Neural progenitor cell (in vitro differentiated cells): ENCODE measurements around the gene IFNAR2. TPM values are rescaled to one million over a fixed set of nuclear protein-coding genes. Genes with fewer than 3 reads are reported as not detected.
"Not testable (repeated sequence)": the region's sequence is repeated elsewhere in the genome, so short reads cannot be mapped to it uniquely, and the experiment has no call there.

ENCODE experiments used
- DNase-seq: peaks from one replicate; pipeline ENCODE4 v3.0.0-alpha.2; 2016; ENCODE audit warnings: low spot score
- H2AFZ ChIP-seq: fragments of 200-600 bp; sonication (generic); replicated peaks from 2 replicates; pipeline ENCODE4 v1.6.1; 2016; ENCODE audit warnings: antibody characterized with exemption
- H3F3A ChIP-seq: fragments of 200-600 bp; sonication (generic); 2 replicates; pipeline ENCODE4 v1.6.1; 2016; ENCODE audit warnings: antibody characterized with exemption, low read depth
- H3K27ac ChIP-seq: fragments of 200-600 bp; sonication (generic); 2 replicates; pipeline ENCODE4 v1.5.1; 2016; ENCODE audit warnings: mild to moderate bottlenecking
- H3K27me3 ChIP-seq: fragments of 200-600 bp; sonication (generic); 2 replicates; pipeline ENCODE4 v1.6.1; 2016; ENCODE audit warnings: mild to moderate bottlenecking, moderate library complexity
- H3K36me3 ChIP-seq: fragments of 200-600 bp; sonication (generic); 2 replicates; pipeline ENCODE4 v1.5.1; 2016
- H3K4me1 ChIP-seq: fragments of 200-600 bp; sonication (generic); 2 replicates; pipeline ENCODE4 v1.6.1; 2016; ENCODE audit warnings: mixed run types
- H3K4me2 ChIP-seq: fragments of 200-600 bp; sonication (generic); 2 replicates; pipeline ENCODE4 v1.6.1; 2016
- H3K4me3 ChIP-seq: fragments of 200-600 bp; sonication (generic); 2 replicates; pipeline ENCODE4 v1.5.1; 2016
- H3K79me2 ChIP-seq: fragments of 200-600 bp; sonication (generic); 2 replicates; pipeline ENCODE4 v1.6.1; 2016; ENCODE audit warnings: low read depth
- H3K9ac ChIP-seq: fragments of 200-600 bp; sonication (generic); 2 replicates; pipeline ENCODE4 v1.6.1; 2016
- H3K9me3 ChIP-seq: fragments of 200-600 bp; sonication (generic); 2 replicates; pipeline ENCODE4 v1.5.1; 2016; ENCODE audit warnings: low read depth
- H4K20me1 ChIP-seq: fragments of 200-600 bp; sonication (generic); 2 replicates; pipeline ENCODE4 v1.6.1; 2016; ENCODE audit warnings: low read depth
- H3K27ac Mint-ChIP-seq: 3 replicates; pipeline ENCODE4 v1.8.0; 2021; ENCODE audit warnings: mixed read lengths
- H3K27me3 Mint-ChIP-seq: 2 replicates; pipeline ENCODE4 v1.8.0; 2022; ENCODE audit warnings: low read depth, mild to moderate bottlenecking, inconsistent platforms, moderate library complexity, mixed read lengths; ENCODE audit not compliant: insufficient read depth
- H3K36me3 Mint-ChIP-seq: 3 replicates; pipeline ENCODE4 v1.8.0; 2021; ENCODE audit warnings: mixed read lengths
- H3K4me1 Mint-ChIP-seq: 3 replicates; pipeline ENCODE4 v1.8.0; 2021; ENCODE audit warnings: mixed read lengths
- H3K4me3 Mint-ChIP-seq: 3 replicates; pipeline ENCODE4 v1.8.0; 2021; ENCODE audit warnings: mild to moderate bottlenecking, moderate library complexity, mixed read lengths
- H3K9me3 Mint-ChIP-seq: 3 replicates; pipeline ENCODE4 v1.8.0; 2020; ENCODE audit warnings: mixed read lengths
- CTCF ChIP-seq: fragments of 200-600 bp; sonication (generic); IDR thresholded peaks from 2 replicates; pipeline ENCODE4 v1.5.1; 2017; ENCODE audit warnings: antibody characterized with exemption, mild to moderate bottlenecking
- EZH2 ChIP-seq: fragments of 200-600 bp; sonication (generic); IDR thresholded peaks from 2 replicates; pipeline ENCODE4 v1.6.1; 2017; ENCODE audit warnings: antibody characterized with exemption, mild to moderate bottlenecking, moderate library complexity
- EZH2phosphoT487 ChIP-seq: fragments of 200-600 bp; sonication (generic); IDR thresholded peaks from 2 replicates; pipeline ENCODE4 v1.6.1; 2017; ENCODE audit warnings: antibody characterized with exemption
- total RNA-seq: library from RNA; depleted of rRNA; stranded (reverse); fragments of >200 nt; gene quantifications from 2 replicates; pipeline ENCODE4 v1.2.3, GENCODE V29; 2015; ENCODE audit warnings: low replicate concordance

The IFNAR2 gene
- total RNA-seq, 1 donor from 2014 or later, result 15.8 TPM

- no peaks in the 10 kb centered on the region for H3K4me1 Mint-ChIP-seq
- Histone ChIP-seq H3K4me1 (no peaks in the 10 kb centered on the region), H3K4me3 (no peak overlapping the region), H2AFZ (no peak overlapping the region), H3K27ac (no peak overlapping the region), H3K27me3 (no peaks in the 10 kb centered on the region), H4K20me1 (no peaks in the 10 kb centered on the region), H3K4me2 (no peak overlapping the region), H3K36me3 (no peaks in the 10 kb centered on the region), H3F3A (no peaks in the 10 kb centered on the region), H3K79me2 (no peaks in the 10 kb centered on the region), H3K9me3 (no peaks in the 10 kb centered on the region), H3K9ac (no peak overlapping the region)
- H3K27me3 Mint-ChIP-seq, result no peaks in the 10 kb centered on the region
- no peaks in the 10 kb centered on the region for H3K9me3 Mint-ChIP-seq
- TF ChIP-seq EZH2phosphoT487 (no peak), CTCF (no peak), EZH2 (no peak)
- H3K4me3 Mint-ChIP-seq, result no peak overlapping the region
- peaks cover 53% of the 10 kb centered on the region for H3K36me3 Mint-ChIP-seq
- H3K27ac Mint-ChIP-seq, result no peak overlapping the region
- DNase-seq, result no peak
Measured at GRCh38 chr21:33251119-33251518, 21.4 kb downstream of the IFNAR2 start.

- H4K20me1 ChIP-seq, H3K9ac ChIP-seq, H3K27ac Mint-ChIP-seq, DNase-seq, H3K4me3 ChIP-seq, H3K27ac ChIP-seq, H3K4me1 ChIP-seq, H3K27me3 Mint-ChIP-seq, H3K9me3 ChIP-seq, H3K4me3 Mint-ChIP-seq, H3K27me3 ChIP-seq, H3K4me2 ChIP-seq, H3K36me3 ChIP-seq, H2AFZ ChIP-seq, H3F3A ChIP-seq, H3K4me1 Mint-ChIP-seq, H3K9me3 Mint-ChIP-seq, H3K79me2 ChIP-seq: not testable (repeated sequence)
- H3K36me3 Mint-ChIP-seq, result peaks cover 52% of the 10 kb centered on the region
Measured at GRCh38 chr21:33253382-33253781, 23.6 kb downstream of the IFNAR2 start.

- H3K9me3 Mint-ChIP-seq, result peaks cover 2% of the 10 kb centered on the region
- TF ChIP-seq EZH2, result no peak
- Histone ChIP-seq H3K79me2 (no peaks in the 10 kb centered on the region), H3K9ac (no peak overlapping the region), H3K36me3 (no peaks in the 10 kb centered on the region), H3K27ac (no peak overlapping the region), H3K4me1 (no peaks in the 10 kb centered on the region), H3K27me3 (no peaks in the 10 kb centered on the region), H3K9me3 (no peaks in the 10 kb centered on the region), H2AFZ (no peak overlapping the region), H4K20me1 (no peaks in the 10 kb centered on the region), H3K4me3 (no peak overlapping the region), H3F3A (no peaks in the 10 kb centered on the region), H3K4me2 (no peak overlapping the region)
- H3K36me3 Mint-ChIP-seq, result peaks cover 54% of the 10 kb centered on the region
- H3K27me3 Mint-ChIP-seq, result peaks cover 2% of the 10 kb centered on the region
- DNase-seq, result no peak
- no peak overlapping the region for H3K4me3 Mint-ChIP-seq
- no peaks in the 10 kb centered on the region for H3K4me1 Mint-ChIP-seq
- no peak overlapping the region for H3K27ac Mint-ChIP-seq
Measured at GRCh38 chr21:33254766-33255165, 25.0 kb downstream of the IFNAR2 start.

- Histone ChIP-seq H3K9me3 (no peaks in the 10 kb centered on the region), H2AFZ (no peak overlapping the region), H3K4me3 (no peak overlapping the region), H3K27me3 (no peaks in the 10 kb centered on the region), H3K9ac (no peak overlapping the region), H4K20me1 (no peaks in the 10 kb centered on the region), H3F3A (no peaks in the 10 kb centered on the region), H3K4me2 (no peak overlapping the region), H3K36me3 (no peaks in the 10 kb centered on the region), H3K4me1 (no peaks in the 10 kb centered on the region), H3K79me2 (no peaks in the 10 kb centered on the region), H3K27ac (no peak overlapping the region)
- TF ChIP-seq EZH2phosphoT487, result no peak
- TF ChIP-seq EZH2, result no peak
- no peak for TF ChIP-seq CTCF
- H3K4me3 Mint-ChIP-seq, result no peak overlapping the region
- H3K9me3 Mint-ChIP-seq, result peaks cover 2% of the 10 kb centered on the region
- DNase-seq, result no peak
- H3K27ac Mint-ChIP-seq, result no peak overlapping the region
- peaks cover 2% of the 10 kb centered on the region for H3K27me3 Mint-ChIP-seq
- peaks cover 52% of the 10 kb centered on the region for H3K36me3 Mint-ChIP-seq
- H3K4me1 Mint-ChIP-seq, result no peaks in the 10 kb centered on the region
Measured at GRCh38 chr21:33255404-33255803, 25.7 kb downstream of the IFNAR2 start.
